ENCODE data around the gene ATP1A1.

The ATP1A1 gene

GRCh38 chr1:116353155-116353554, 19.9 kb upstream of the ATP1A1 start:
- Histone ChIP-seq H3K14ac (ENCODE audit: low read length) (no peak overlapping the region), H3K4me3 (ENCODE audit: low read length in 2 of 2) (no peak overlapping the region), H2BK120ac (ENCODE audit: low read depth, low read length) (no peak overlapping the region), H2BK5ac (ENCODE audit: low read length) (no peak overlapping the region), H3K23ac (ENCODE audit: low read depth, low read length, poor library complexity) (no peak overlapping the region), H4K8ac (ENCODE audit: low read depth, low read length) (no peak overlapping the region), H3K27ac (replicated peaks; ENCODE audit: low read length) (no peak overlapping the region), H3K27me3 (ENCODE audit: control insufficient read depth in 3 of 3, insufficient read depth in 3 of 3, low read depth in 1 of 3, low read length in 3 of 3) (peaks cover 0 to 7% (median 0%) of the 10 kb centered on the region in 3 experiments), H3K79me1 (ENCODE audit: low read depth, low read length) (no peaks in the 10 kb centered on the region), H3K4me2 (ENCODE audit: insufficient read depth, low read length, poor library complexity, severe bottlenecking) (no peak overlapping the region), H4K91ac (ENCODE audit: low read depth, low read length, poor library complexity) (no peak overlapping the region), H2BK15ac (ENCODE audit: low read length) (no peak overlapping the region), H2AK5ac (ENCODE audit: low read depth, low read length) (no peak overlapping the region), H2BK12ac (ENCODE audit: low read length) (no peak overlapping the region), H3K9ac (ENCODE audit: low read depth, low read length, poor library complexity) (no peak overlapping the region), H2AFZ (ENCODE audit: low read length) (no peak overlapping the region), H3K4ac (ENCODE audit: low read length) (no peak overlapping the region), H3K36me3 (replicated peaks in 1 of 2; ENCODE audit: control insufficient read depth in 2 of 2, insufficient read depth in 2 of 2, low read length in 2 of 2) (no peaks in the 10 kb centered on the region), H3K4me1 (ENCODE audit: control insufficient read depth in 2 of 2, insufficient read depth in 1 of 2, low read depth in 1 of 2, low read length in 2 of 2) (no peaks in the 10 kb centered on the region), H3K18ac (ENCODE audit: low read length) (no peak overlapping the region), H3K9me3 (replicated peaks in 1 of 2; ENCODE audit: control insufficient read depth in 2 of 2, insufficient read depth in 1 of 2, low read depth in 1 of 2, low read length in 2 of 2) (peaks cover 0 to 2% of the 10 kb centered on the region in 2 donors)
- no peak for DNase-seq (ENCODE audit: low spot score)
- WGBS, 2 donors (ENCODE audit: extremely low coverage in 2 of 2, insufficient read length in 2 of 2, insufficient replicate concordance in 1 of 2) = no CpG with 5 or more reads among the region's 8 CpGs

DNA sequence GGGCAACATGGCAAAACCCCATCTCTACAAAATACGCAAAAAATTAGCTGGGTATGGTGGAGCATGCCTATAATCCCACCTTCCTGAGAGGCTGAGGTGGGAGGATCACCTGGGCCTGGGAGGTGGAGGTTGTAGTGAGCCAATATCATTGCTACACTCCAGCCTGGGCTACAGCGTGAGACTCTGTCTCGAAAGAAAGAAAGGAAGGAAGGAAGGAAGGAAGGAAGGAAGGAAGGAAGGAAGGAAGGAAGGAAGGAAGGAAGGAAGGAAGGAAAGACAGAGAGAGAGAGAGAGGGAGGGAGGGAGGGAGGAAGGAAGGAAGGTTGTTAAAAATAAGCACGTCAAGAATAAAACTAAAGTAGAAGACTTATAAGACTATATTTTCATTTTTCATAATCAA, 17.0 kb upstream of the ATP1A1 start:
- H4K91ac ChIP-seq (ENCODE audit: low read depth, low read length, poor library complexity) = no peak overlapping the region
- no peak for DNase-seq (ENCODE audit: low spot score)
- no peak overlapping the region for H4K8ac ChIP-seq (ENCODE audit: low read depth, low read length)
- no peak overlapping the region for H2BK15ac ChIP-seq (ENCODE audit: low read length)
- no peak overlapping the region for H3K14ac ChIP-seq (ENCODE audit: low read length)
- H3K23ac ChIP-seq (ENCODE audit: low read depth, low read length, poor library complexity) = no peak overlapping the region
- H2BK120ac ChIP-seq (ENCODE audit: low read depth, low read length) = no peak overlapping the region
- no peak overlapping the region for H2BK5ac ChIP-seq (ENCODE audit: low read length)
- no peak overlapping the region for H3K4me3 ChIP-seq (ENCODE audit: low read length in 2 of 2)
- no peak overlapping the region for H3K27ac ChIP-seq (replicated peaks; ENCODE audit: low read length)
- no peaks in the 10 kb centered on the region for H3K79me1 ChIP-seq (ENCODE audit: low read depth, low read length)
- H3K4me1 ChIP-seq (ENCODE audit: control insufficient read depth in 2 of 2, insufficient read depth in 1 of 2, low read depth in 1 of 2, low read length in 2 of 2) = peaks cover 0 to 2% of the 10 kb centered on the region in 2 donors
- H3K36me3 ChIP-seq (replicated peaks in 1 of 2; ENCODE audit: control insufficient read depth in 2 of 2, insufficient read depth in 2 of 2, low read length in 2 of 2) = no peaks in the 10 kb centered on the region
- H2AFZ ChIP-seq (ENCODE audit: low read length) = no peak overlapping the region
- WGBS, 2 donors (ENCODE audit: extremely low coverage in 2 of 2, insufficient read length in 2 of 2, insufficient replicate concordance in 1 of 2) = no CpG with 5 or more reads among the region's 4 CpGs
- H3K4me2 ChIP-seq (ENCODE audit: insufficient read depth, low read length, poor library complexity, severe bottlenecking) = no peak overlapping the region
- H2AK5ac ChIP-seq (ENCODE audit: low read depth, low read length) = no peak overlapping the region
- peaks cover 0 to 2% of the 10 kb centered on the region in 2 donors for H3K9me3 ChIP-seq (replicated peaks in 1 of 2; ENCODE audit: control insufficient read depth in 2 of 2, insufficient read depth in 1 of 2, low read depth in 1 of 2, low read length in 2 of 2)
- H3K27me3 ChIP-seq (ENCODE audit: control insufficient read depth in 3 of 3, insufficient read depth in 3 of 3, low read depth in 1 of 3, low read length in 3 of 3) = peaks cover 0 to 7% (median 0%) of the 10 kb centered on the region in 3 experiments
- H3K9ac ChIP-seq (ENCODE audit: low read depth, low read length, poor library complexity) = no peak overlapping the region
- no peak overlapping the region for H3K18ac ChIP-seq (ENCODE audit: low read length)
- no peak overlapping the region for H2BK12ac ChIP-seq (ENCODE audit: low read length)
- no peak overlapping the region for H3K4ac ChIP-seq (ENCODE audit: low read length)

- Histone ChIP-seq H4K91ac (ENCODE audit: low read depth, low read length, poor library complexity) (no peak overlapping the region), H3K18ac (ENCODE audit: low read length) (no peak overlapping the region), H2BK5ac (ENCODE audit: low read length) (no peak overlapping the region), H3K4me2 (ENCODE audit: insufficient read depth, low read length, poor library complexity, severe bottlenecking) (no peak overlapping the region), H3K27ac (replicated peaks; ENCODE audit: low read length) (no peak overlapping the region), H3K4ac (ENCODE audit: low read length) (no peak overlapping the region), H2AFZ (ENCODE audit: low read length) (no peak overlapping the region), H4K8ac (ENCODE audit: low read depth, low read length) (no peak overlapping the region), H3K27me3 (ENCODE audit: control insufficient read depth in 3 of 3, insufficient read depth in 3 of 3, low read depth in 1 of 3, low read length in 3 of 3) (peaks cover 0 to 7% (median 0%) of the 10 kb centered on the region in 3 experiments), H2BK15ac (ENCODE audit: low read length) (no peak overlapping the region), H3K9me3 (replicated peaks in 1 of 2; ENCODE audit: control insufficient read depth in 2 of 2, insufficient read depth in 1 of 2, low read depth in 1 of 2, low read length in 2 of 2) (peaks cover 0 to 2% of the 10 kb centered on the region in 2 donors), H2AK5ac (ENCODE audit: low read depth, low read length) (no peak overlapping the region), H3K4me3 (ENCODE audit: low read length in 2 of 2) (no peak overlapping the region), H3K36me3 (replicated peaks in 1 of 2; ENCODE audit: control insufficient read depth in 2 of 2, insufficient read depth in 2 of 2, low read length in 2 of 2) (no peaks in the 10 kb centered on the region), H2BK120ac (ENCODE audit: low read depth, low read length) (no peak overlapping the region), H3K79me1 (ENCODE audit: low read depth, low read length) (no peaks in the 10 kb centered on the region), H3K9ac (ENCODE audit: low read depth, low read length, poor library complexity) (no peak overlapping the region), H3K14ac (ENCODE audit: low read length) (no peak overlapping the region), H3K4me1 (ENCODE audit: control insufficient read depth in 2 of 2, insufficient read depth in 1 of 2, low read depth in 1 of 2, low read length in 2 of 2) (peaks cover 0 to 2% of the 10 kb centered on the region in 2 donors), H2BK12ac (ENCODE audit: low read length) (no peak overlapping the region), H3K23ac (ENCODE audit: low read depth, low read length, poor library complexity) (no peak overlapping the region)
- WGBS, 2 donors (ENCODE audit: extremely low coverage in 2 of 2, insufficient read length in 2 of 2, insufficient replicate concordance in 1 of 2) = no CpG with 5 or more reads among the region's 2 CpGs
- DNase-seq (ENCODE audit: low spot score) = no peak
Measured at GRCh38 chr1:116356673-116357072, 16.4 kb upstream of the ATP1A1 start.

GRCh38 chr1:116357487-116357886, 15.6 kb upstream of the ATP1A1 start:
- peaks cover 0 to 1% of the 10 kb centered on the region in 2 donors for H3K9me3 ChIP-seq (replicated peaks in 1 of 2; ENCODE audit: control insufficient read depth in 2 of 2, insufficient read depth in 1 of 2, low read depth in 1 of 2, low read length in 2 of 2)
- H3K9ac ChIP-seq (ENCODE audit: low read depth, low read length, poor library complexity) = no peak overlapping the region
- no peak overlapping the region for H2BK5ac ChIP-seq (ENCODE audit: low read length)
- no peak overlapping the region for H3K18ac ChIP-seq (ENCODE audit: low read length)
- no peak overlapping the region for H4K8ac ChIP-seq (ENCODE audit: low read depth, low read length)
- no peak for DNase-seq (ENCODE audit: low spot score)
- no peak overlapping the region for H3K14ac ChIP-seq (ENCODE audit: low read length)
- H3K27ac ChIP-seq (replicated peaks; ENCODE audit: low read length) = no peak overlapping the region
- H3K23ac ChIP-seq (ENCODE audit: low read depth, low read length, poor library complexity) = no peak overlapping the region
- no peaks in the 10 kb centered on the region for H3K79me1 ChIP-seq (ENCODE audit: low read depth, low read length)
- H3K4me2 ChIP-seq (ENCODE audit: insufficient read depth, low read length, poor library complexity, severe bottlenecking) = no peak overlapping the region
- no peak overlapping the region for H2AFZ ChIP-seq (ENCODE audit: low read length)
- H2AK5ac ChIP-seq (ENCODE audit: low read depth, low read length) = no peak overlapping the region
- H2BK12ac ChIP-seq (ENCODE audit: low read length) = no peak overlapping the region
- no peak overlapping the region for H2BK120ac ChIP-seq (ENCODE audit: low read depth, low read length)
- H3K4me3 ChIP-seq (ENCODE audit: low read length in 2 of 2) = no peak overlapping the region
- no peaks in the 10 kb centered on the region for H3K36me3 ChIP-seq (replicated peaks in 1 of 2; ENCODE audit: control insufficient read depth in 2 of 2, insufficient read depth in 2 of 2, low read length in 2 of 2)
- no CpG with 5 or more reads among the region's 1 CpG for WGBS, 2 donors (ENCODE audit: extremely low coverage in 2 of 2, insufficient read length in 2 of 2, insufficient replicate concordance in 1 of 2)
- no peak overlapping the region for H3K4ac ChIP-seq (ENCODE audit: low read length)
- no peak overlapping the region for H2BK15ac ChIP-seq (ENCODE audit: low read length)
- peaks cover 0 to 2% of the 10 kb centered on the region in 2 donors for H3K4me1 ChIP-seq (ENCODE audit: control insufficient read depth in 2 of 2, insufficient read depth in 1 of 2, low read depth in 1 of 2, low read length in 2 of 2)
- H3K27me3 ChIP-seq (ENCODE audit: control insufficient read depth in 3 of 3, insufficient read depth in 3 of 3, low read depth in 1 of 3, low read length in 3 of 3) = peaks cover 0 to 7% (median 0%) of the 10 kb centered on the region in 3 experiments
- no peak overlapping the region for H4K91ac ChIP-seq (ENCODE audit: low read depth, low read length, poor library complexity)
